GM18867 (cell line): ENCODE data around the gene PTCH2.

ENCODE experiments used
- ATAC-seq: cut with Tn5 transposase; IDR thresholded peaks from one replicate; pipeline ENCODE4 v1.9.1; 2021; ENCODE audit warnings: mild to moderate bottlenecking, moderate library complexity; ENCODE audit not compliant: unreplicated experiment

PTCH2 gene, protein sequence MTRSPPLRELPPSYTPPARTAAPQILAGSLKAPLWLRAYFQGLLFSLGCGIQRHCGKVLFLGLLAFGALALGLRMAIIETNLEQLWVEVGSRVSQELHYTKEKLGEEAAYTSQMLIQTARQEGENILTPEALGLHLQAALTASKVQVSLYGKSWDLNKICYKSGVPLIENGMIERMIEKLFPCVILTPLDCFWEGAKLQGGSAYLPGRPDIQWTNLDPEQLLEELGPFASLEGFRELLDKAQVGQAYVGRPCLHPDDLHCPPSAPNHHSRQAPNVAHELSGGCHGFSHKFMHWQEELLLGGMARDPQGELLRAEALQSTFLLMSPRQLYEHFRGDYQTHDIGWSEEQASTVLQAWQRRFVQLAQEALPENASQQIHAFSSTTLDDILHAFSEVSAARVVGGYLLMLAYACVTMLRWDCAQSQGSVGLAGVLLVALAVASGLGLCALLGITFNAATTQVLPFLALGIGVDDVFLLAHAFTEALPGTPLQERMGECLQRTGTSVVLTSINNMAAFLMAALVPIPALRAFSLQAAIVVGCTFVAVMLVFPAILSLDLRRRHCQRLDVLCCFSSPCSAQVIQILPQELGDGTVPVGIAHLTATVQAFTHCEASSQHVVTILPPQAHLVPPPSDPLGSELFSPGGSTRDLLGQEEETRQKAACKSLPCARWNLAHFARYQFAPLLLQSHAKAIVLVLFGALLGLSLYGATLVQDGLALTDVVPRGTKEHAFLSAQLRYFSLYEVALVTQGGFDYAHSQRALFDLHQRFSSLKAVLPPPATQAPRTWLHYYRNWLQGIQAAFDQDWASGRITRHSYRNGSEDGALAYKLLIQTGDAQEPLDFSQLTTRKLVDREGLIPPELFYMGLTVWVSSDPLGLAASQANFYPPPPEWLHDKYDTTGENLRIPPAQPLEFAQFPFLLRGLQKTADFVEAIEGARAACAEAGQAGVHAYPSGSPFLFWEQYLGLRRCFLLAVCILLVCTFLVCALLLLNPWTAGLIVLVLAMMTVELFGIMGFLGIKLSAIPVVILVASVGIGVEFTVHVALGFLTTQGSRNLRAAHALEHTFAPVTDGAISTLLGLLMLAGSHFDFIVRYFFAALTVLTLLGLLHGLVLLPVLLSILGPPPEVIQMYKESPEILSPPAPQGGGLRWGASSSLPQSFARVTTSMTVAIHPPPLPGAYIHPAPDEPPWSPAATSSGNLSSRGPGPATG

DNA sequence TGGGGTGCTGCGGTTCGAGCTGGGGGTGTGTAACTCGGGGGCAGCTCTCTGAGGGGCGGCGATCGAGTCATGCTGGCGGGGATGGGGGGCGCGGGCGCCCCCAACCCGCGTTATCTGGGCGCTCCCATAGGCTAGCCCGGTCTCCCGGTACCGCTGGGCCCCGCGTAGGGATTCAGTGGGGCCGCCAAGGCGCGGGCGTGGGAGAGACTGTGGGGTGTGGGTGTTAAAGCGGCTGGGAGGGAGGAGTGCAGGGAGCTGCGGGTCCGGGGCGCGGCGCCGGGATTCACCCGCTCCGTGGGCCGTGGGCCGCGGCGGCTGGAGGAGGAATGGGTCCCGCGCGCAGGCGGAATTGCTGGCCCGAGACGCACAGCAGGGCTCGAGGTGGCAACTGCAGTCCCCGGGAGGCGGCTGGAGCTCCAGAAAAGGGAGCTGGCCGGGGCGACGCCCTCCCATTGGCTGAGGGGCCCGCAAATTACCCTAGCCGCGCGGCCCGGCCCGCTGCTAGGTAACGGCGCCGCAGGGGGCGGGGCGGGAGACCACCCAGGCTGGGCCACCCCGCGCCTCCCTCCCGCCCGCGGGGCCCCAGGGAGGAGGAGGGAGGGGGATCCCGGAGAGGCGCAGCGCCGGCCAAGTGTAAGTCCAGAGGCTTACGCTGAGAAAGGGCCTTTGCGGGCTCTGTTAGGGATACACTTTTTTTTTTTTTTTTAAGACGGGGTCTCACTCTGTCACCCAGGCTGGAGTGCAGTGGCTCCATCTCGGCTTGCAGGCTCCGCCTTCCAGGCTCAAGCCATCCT, at the start of gene PTCH2:
Gene PTCH2 (minus strand): TSS at position 392 of the 794 bp plus-strand sequence. CDS start 321 bp downstream, at position 71.
- ATAC-seq = no peak

DNA sequence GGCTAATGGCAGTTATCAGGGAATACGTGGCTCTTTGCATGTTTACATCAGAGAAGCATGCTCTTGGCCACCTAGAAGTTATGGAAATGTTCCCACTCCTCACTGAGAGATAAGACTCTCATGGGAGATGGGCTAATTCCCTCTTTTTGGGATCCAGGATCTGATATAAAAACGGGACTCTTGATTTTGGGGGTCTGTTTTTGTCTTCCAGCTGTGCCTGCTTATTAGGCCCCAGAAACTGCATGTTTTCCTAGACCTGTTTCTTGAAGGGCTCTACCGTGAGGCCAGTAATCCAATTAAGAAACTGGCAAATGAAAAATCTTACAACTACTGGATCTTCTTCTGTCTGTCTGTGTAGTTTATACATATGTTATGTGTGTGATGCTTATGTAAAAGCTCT, 47.0 kb upstream of the PTCH2 start:
- ATAC-seq = no peak

DNA sequence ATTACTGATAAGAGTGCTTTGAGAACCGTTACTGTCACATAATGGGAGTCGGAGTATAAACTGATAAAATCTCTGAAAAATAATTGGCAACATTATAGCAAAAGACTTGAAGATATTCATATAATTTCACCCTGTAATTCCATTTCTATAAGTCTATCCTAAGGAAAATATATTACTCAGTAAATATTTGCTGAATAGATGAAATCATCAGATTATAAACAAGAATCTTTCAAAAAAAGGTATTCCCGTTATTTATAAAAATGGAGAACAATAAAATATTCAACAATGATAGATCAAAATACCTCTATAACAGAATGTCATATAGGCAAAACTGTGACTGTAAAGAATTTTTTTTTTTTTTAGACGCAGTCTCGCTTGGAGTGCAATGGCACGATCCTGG, 42.4 kb upstream of the PTCH2 start:
- no peak for ATAC-seq

DNA sequence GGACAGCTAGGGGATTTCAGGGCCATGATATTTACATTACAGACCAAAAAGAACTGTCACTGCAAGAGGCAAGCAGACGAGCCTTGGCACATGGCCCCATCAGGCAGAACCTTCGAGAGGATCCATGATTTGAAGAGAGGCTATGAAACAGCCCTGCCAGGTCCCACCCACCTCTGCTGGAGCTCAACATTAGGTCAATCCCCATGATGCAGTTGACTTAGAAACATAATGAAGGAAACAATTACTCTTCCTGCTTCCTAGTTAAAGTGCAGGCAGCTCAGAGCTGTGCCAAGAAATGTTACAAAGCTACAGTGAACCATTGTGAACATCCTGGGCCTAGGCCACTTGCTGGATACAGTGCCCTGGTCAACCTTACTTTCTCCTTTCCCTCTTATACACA, 41.7 kb upstream of the PTCH2 start:
- no peak for ATAC-seq

DNA sequence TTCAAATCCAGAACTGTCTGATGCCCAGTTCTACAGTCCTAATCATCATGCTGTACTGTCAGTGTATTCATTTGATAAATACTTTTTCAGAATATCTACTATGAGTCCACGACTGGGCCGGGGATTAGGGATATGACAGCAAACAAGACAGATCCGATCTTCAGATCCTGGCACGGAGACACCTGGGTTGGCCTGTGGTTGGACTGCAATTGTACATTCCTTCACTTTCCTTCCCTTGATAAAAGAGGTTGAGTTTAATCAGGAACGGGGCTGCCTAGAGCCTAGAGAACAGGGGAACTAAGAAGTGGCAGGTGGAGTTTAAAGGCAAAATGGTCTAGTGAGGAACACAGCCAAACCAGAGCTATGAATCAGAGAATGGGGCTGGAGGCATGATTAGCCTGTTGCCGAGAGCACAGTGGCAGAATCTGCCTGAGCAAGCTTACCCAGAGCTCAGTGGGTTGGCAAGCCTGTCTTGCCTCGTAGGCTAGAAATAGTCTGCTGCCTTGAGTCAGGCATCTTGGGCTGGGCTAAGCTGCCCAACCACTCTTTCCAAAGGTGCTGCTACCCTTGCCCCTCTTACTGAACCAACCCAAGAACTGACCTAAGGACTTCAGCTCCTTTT, 38.1 kb upstream of the PTCH2 start:
- ATAC-seq = no peak

DNA sequence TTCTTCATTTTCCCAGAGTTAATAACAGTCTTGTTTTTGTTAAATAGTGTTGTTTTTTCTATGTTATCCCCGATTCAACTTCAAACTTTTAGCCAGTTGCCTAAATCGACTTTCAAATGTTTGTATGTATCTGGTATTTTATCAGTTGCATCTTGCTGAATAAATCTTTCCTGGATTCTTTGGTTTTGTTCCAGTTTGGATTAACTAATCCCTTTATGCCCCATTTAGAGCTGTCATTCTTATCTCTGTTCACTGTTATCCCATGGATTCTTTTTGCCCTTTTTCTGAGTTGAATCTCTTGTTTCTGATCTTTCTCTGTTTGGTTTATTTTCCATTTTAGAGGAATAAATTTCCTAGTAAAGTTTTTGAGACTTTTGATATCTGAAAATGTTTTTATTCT, 31.1 kb upstream of the PTCH2 start:
- no peak for ATAC-seq

DNA sequence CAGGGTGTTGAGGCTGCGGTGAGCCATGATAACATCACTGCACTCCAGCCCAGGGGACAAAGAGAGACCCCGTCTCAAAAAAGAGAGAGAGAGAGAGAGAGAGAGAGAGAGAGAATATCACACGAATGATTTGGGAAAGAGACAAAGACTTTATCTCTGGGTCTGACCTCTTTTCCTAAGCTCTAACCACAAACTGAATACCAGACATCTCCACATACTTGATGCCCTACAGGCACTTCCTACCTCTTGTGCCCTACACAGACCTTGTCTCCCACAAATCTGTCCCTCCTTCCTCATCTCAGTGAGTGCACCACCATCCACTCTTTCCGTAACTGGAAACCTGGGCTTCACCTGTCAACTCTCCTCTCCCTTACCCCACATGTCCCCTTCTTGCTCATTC, 27.0 kb upstream of the PTCH2 start:
- no peak for ATAC-seq

DNA sequence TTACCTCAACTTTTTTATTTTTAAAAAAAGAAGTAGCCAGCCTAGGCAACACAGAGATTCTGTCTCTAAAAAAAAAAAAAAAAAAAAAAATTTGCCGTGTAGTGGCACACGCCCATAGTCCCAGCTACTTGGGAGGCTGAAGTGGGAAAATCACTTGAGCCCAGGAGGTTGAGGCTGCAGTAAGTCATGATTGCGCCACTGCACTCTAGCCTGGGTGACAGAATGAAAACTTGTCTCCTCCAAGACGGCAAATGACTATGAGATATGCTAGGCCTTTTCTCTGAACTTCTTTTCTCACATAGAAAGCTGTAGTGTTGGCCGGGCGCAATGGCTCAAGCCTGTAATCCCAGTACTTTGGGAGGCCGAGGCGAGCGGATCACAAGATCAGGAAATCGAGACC, 24.7 kb upstream of the PTCH2 start:
- ATAC-seq = no peak

DNA sequence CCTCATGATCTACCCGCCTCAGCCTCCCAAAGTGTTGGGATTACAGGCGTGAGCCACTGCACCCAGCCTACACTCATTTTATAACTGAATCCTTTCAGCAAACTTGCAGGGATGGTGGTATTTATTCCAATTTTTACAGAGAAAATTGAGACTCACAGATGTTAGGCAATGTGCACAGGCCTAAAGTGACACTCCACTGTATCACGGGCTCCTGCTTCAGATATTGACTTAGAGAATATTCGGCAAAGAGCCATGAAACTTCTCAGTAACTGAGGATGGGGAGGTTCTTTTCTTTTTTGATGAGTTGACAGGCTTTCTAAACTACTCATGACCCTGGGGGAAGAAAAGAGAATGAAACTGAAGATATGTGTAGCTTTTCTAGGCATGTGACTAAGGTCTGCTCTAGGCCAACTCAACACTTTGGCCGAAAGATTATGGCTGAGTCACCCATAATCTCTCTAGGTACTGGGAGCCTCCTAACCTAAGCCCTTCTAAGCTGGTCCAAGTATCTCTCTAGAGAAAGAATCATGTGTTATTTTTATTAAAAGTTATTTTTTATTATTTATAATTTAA, 19.9 kb upstream of the PTCH2 start:
- ATAC-seq = no peak

DNA sequence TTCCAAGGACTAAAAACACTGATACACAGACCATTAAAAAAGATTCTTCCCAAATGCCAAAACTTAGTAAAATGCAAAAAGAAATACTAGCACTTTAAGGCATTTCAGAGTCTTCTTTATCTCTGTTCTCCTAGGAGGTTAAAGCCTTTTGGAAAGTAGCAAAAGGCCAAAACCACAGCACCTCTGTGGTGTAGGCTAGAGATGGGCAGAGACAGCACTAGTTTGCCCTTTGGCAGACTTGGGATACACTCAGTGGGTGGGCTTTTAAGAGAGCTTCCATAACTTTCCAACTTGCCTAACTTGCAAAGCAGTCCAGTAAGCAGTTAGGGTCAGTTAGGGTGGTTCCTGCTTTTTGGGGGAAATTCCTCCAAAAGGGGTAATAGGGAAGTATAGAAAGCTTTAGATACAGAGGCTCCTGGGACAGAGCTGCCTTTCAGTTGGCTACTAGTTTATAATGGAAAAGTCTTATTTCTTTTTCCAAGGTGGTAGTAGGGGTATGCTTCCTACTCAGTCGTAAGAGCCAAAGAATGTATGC, 17.9 kb upstream of the PTCH2 start:
- ATAC-seq = no peak

DNA sequence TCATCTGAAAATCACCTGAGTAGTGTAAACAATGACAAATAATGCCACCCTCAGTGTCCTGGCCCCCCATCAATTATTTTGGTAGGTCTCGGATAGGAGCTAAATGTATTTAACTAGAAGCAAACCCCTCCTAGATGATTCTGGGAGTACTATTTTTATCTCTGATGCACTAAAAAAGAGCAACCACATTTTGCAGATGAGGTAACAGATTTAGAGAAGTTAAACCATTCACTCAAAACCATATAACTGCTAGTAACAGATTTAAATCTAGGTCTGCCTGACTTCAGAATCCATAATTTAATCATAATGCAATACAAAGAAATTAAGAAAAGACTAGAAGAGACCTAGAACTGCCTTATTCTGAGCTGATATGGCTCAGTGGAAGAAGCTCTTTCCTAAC, 17.3 kb upstream of the PTCH2 start:
- no peak for ATAC-seq

DNA sequence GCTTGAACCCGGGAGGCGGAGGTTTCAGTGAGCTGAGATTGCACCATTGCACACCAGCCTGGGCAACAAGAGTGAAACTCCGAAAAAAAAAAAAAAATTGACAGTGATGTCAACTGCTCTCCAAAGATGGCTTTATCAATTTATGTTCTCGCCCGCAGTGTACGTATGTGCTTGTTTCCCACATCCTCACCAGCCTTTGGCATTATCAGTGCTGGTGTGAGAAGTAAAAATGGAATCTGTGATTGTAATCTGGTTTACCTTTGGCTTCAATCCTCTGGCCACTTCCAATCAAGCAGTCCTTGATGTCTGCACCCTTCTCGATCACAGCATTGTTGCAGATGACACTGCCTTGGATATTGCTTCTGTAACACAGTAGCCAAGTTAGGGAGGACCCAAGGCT, 14.4 kb upstream of the PTCH2 start:
- no peak for ATAC-seq

DNA sequence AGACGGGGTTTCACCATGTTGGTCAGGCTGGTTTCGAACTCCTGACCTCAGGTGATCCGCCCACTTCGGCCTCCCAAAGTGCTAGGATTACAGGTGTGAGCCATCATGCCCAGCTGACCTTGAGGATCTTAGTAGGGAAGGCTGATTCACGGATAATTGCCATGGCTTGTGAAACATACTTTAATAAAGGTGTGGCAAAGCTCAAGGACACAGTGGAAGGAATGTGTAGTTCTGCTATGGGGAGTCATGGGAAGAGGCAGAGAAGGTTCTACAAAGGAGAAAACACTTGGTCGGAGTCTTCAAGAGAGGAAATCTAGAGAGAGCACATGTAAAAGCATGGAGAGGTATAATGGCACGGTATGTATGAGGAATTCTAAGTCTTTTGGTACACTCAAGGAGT, 12.7 kb upstream of the PTCH2 start:
- no peak for ATAC-seq

DNA sequence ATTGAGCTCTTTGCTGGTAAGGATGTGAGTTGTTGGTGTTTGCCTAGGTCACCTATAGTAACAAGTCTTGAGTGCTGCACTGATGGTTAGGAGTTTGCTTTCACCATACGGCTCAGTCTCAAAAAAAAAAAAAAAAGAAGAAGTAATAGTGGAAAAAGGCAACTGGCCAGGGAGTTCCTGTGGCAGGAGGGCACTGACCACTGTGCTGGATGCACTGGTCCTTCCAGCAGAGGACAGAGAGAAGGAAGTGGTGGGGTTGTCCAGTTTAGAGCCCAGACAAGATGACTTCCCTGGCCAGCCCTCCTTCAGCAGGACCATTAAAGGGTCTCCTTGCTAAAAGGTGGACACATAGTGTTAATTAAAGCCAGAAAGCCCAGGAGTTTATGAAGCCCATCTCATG, 11.9 kb upstream of the PTCH2 start:
- no peak for ATAC-seq

DNA sequence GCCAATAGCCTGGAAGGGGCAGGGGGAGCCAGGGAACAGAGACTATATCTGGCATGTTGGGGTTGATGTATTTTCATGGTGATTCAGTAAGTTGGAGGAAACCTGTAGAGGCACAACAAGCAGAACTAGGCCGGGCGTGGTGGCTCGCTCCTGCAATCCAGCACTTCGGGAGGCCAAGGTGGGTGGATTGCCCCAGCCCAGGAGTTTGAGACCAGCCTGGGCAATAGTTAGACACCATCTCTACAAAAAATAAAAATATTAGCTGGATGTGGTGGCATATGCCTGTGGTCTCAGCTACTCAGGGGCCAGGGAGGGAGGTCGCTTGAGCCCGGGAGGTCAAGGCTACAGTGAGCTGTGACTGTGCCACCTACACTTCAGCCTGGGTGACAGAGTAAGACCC, 10.1 kb upstream of the PTCH2 start:
- no peak for ATAC-seq

DNA sequence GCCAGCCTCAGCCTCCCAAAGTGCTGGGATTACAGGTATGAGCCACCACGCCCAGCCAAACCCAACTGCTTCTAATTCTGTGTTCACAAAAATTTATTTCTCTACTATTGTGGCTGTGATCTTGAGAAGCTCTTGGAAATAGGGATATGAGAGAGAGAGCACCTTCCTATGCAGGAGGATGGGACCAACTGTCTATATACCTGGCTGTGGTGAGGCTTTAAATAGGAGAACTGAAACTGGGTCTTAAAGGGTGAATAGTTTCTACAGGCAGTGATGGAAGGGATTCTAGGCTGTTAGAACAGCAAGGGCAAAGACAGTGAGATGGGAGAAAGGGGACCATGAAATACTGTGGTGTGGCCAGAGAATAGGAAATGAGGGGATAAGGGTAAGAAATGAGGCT, 8.3 kb upstream of the PTCH2 start:
- no peak for ATAC-seq

DNA sequence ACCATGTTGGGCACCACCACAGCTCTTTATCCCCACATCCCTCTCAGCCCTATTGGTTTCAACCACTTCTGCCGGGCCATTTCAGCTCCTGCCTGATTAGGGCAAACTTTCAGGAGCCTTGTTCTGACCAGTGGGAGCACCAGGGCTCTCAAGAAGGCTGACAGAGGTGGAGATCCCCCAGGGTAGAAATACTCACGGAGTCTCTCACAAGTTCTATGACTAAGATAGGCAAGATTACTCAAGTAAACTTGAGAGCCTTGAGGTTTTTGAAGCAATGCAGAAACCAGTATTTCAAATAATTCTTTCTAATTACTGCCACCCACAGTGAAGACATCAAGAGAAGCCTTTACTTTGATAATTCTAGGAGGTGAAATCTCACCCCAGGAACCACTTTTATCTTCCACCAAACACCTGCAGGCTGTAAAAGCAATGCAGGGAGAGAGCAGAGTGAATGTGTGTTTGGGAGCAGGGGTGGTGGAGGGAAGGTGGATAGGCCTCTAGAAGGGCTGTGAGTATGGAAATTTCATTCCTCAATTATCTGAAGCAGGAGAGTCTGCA, 6.6 kb upstream of the PTCH2 start:
- ATAC-seq = no peak

DNA sequence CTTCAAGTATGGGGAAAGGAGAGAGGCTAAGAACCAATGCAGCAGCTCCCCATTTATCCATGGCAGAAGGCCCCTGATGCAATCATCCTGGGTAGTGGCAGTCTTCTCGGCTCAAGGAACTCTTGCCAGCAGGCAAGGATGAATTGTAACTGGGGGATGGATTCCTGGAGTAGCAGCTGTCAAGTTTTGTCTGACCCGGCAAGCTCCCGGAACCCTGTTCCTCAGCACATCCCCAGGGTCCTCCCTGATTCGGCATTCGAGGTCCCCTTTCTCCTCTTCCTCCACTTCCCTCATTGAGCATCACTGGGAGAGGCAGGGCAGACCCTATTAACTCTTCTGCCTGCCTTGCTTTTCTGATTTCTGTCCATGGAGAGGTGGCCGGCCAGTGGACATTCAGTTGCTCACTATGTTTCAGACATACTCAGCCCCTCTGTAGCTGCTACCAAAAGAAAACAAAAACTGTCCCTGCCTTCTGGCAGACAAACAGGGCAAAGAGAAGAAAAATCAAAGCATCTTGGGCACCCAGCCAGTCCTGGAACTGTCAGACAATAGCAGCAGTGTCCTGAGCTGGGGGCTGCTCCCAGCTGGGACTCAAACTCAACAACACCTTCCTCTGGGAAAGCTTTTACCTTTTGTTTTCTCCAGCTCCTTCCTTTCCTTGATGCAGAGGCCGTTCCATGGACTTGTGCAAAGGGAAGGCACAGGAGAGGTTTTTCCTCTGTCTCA, 5.6 kb upstream of the PTCH2 start:
- no peak for ATAC-seq

DNA sequence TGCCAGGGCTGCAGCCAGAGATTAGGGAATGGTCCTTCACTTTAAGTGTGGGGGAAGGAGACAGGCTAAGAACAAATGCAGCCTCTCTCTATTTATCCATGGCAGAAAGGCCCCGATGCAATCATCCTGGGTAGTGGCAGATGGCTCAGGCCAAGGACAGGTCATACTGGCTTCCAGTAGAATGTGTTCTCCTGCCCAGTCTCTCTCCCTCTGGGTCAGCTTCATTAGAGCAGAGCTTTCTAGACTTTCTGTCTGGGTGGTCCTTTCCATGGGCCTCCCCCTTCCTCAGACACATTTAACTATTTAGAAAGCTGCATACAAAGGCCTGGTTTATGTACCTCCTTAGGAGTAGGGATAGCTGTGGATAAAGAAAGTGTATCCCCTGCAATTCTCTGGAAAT, 4.8 kb upstream of the PTCH2 start:
- no peak for ATAC-seq
